Activated CD4-positive, alpha-beta T cell treated with anti-CD3 and anti-CD28 coated beads, Interleukin-2, amount 50 U/mL, for 48 hours (primary cell): ENCODE measurements around the gene LMO2.

Experiments
- DNase-seq, 2 experiments: peaks; one replicate each; pipeline ENCODE4 v3.0.0-alpha.2; 2020

Gene LMO2

DNA sequence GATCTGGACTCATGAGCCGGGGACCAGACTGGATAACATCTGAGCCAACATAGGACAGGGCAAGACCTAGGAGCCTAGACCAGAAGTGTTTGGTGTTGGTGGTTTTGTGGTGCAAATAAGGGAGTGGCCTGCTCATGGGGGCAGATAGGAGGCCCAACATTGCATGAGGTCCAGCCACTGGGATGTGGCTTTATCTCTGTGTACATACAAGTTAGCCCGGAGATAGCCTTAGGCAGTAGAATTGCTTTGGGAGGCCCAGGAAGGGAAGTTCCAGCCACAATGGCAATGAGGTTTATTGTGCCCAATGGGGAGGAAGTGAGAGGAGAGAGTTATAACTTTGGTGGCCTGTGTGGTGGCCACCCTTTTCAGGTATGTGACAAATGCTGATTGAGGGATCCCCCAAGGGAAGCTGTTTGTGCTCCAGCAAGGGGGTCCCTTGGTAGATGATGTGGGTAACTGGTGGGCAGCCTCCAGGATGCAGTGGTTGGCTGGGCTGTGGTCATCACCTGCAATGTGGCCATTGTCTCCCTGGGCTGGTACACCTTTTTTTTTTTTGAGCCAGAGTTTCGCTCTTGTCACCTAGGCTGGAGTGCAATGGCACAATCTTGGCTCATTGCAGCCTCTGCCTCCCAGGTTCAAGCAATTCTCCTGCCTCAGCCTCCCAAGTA, 6.4 kb downstream of the LMO2 start:
- no peak for DNase-seq

DNA sequence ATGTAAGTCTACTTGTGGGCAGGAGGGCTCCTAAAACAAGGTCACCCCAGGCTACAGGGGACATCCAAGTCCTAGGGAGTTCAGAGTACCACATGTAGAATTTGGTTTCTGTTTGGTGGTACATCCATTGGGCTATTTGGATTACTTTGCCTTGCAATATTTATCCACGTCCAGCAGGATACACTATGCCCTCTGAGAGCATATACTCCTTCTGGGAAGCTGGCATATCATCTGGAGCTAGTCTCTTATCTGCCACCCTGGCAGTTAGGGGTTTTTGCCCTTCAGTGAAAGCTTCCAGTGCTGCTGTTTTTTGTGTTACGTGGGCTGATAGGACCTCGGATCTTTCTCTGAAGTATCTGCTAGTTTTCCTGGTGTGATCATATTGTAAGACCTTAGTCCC, 7.3 kb downstream of the LMO2 start:
- DNase-seq: no peak

- DNase-seq: no peak
These were observed 7.8 kb downstream of the LMO2 start for GRCh38 chr11:33884035-33884434.

DNA sequence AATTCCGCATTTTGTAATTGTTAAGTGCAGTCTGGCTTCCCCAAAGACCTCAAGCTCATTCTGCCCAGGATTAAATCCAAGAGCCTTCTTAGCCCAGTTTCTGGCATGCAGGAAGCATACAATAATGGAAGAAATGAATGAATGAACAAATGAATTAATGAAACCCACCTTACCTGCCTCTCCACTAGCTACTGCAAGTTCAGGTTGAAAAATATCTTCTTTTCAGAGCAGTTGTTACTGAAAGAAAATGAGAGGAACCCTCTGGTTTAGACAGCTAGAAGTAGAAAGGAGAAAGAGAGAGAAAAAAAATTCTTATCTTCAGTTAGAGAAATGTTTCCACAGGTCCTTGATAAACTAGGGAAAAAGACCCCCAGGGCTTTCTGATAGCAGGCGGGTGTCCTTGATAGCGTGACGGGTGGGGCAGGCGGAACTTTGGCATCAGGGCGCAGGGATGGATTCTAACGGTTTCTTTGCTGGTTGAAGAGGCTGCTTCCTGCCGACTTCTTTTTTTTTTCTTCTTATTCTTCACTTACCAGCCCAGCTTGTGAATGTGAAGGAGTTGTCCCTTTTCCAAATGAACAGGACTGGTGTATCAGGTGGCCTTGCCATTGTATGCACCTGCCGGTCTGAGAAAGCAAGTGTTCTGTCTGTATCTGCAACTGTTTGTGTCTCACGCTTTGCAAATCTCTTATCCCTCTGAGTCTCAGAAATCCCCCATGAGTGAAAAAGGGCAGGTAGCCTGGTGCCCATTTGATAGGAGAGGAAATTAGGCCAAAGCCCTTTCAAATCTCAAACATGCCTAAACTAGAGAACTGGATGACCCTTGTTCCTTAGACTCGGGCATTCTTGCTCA, 10.0 kb downstream of the LMO2 start:
- DNase-seq: no peak

- DNase-seq: no peak
These were observed 10.9 kb downstream of the LMO2 start for GRCh38 chr11:33880979-33881378.

DNA sequence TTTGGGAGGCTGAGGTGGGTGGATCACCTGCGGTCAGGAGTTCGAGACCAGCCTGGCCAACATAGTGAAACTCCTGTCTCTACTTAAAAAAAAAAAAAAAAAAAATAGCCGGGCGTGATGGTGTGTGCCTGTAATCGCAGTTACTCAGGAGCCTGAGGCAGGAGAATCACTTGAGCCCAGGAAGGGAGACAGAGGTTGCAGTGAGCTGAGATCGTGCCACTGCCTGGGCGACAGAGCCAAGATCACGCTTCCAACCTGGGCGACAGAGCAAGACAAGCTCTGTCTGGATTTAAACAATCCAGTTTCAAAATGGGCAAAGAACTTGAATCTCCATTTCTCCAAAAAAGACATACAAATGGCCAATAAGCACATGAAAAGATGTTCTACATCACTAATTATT, 12.5 kb downstream of the LMO2 start:
- DNase-seq: no peak

- no peak for DNase-seq
These were observed 14.8 kb downstream of the LMO2 start for GRCh38 chr11:33877038-33877437.

DNA sequence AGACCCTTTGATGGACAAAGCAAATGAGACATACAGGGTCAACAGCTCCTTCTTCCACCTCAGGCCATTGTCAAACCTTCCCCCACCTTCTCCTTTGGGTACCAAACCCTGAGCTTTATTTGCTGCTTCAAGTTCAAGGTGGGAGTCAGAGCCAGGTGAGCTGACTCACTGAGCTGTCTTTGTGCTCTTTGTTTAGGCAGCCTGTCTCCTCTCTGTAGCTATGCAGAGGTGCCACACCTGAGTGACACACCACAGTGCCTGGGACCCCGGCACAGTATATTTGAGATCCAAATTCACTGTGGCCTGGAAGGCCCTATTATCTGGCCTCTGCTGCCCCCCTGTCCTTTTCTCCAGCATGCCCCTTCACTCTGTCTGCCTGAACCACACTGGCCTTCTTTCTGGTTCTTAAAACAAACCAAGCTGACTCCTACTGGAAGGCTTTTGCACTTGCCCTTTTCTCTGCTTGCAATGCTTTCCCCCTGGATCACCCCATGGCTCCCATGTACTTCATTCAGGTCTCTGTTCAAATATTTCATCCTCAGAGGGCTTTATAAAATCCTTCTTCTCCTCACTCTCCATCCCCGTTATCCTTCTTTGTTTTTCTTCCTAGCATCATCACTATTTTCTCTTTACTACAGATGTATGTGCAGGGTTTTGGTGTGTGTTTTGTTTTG, 16.1 kb downstream of the LMO2 start:
- no peak for DNase-seq

DNA sequence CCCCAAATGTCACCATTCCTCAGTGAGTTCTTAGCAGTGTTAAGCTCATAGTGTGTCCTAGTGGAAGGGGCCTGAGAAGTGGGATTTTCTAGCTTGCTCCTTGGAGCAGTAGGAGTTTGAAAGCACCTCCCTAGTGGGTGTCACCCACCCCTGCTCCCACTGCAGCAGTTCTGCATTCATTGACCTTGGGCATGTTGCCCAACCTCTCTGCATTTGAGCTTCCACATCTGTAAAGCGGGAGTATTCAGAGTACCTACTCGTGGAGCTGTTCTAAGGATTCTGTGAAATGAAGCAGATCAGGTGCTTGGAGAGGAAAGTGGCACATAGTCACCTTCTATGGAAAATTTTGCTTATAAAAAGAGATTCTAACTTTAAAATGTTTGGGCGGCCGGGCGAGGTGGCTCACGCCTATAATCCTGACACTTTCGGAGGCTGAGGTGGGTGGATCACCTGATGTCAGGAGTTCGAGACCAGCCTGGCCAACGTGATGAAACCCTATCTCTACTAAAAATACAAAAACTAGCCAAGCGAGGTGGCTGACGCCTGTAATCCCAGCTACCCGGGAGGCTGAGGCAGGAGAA, 16.9 kb downstream of the LMO2 start:
- DNase-seq: no peak

DNA sequence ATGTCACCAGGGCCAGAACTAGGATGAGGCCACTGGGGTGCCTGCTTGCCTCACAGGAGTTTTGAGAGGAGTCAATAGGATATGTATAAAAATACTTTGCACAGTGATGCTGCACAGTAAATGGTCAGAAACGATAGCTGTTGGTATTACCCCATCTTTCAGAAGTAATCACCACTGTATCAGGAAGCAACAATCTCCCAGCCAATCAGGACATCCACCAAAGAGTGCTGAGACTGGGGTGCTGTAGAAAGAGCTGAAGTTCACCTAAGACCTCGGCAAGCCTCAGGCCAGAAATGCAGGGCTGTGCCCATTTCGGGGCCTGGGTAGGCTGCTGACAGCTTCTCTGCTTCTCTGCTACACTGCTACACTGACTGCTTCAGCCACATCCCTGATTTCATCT, 17.4 kb downstream of the LMO2 start:
- no peak for DNase-seq

- no peak for DNase-seq
These were observed 22.1 kb downstream of the LMO2 start for GRCh38 chr11:33869481-33870422.

GRCh38 chr11:33868647-33869461, 23.0 kb downstream of the LMO2 start:
- DNase-seq: no peak

DNA sequence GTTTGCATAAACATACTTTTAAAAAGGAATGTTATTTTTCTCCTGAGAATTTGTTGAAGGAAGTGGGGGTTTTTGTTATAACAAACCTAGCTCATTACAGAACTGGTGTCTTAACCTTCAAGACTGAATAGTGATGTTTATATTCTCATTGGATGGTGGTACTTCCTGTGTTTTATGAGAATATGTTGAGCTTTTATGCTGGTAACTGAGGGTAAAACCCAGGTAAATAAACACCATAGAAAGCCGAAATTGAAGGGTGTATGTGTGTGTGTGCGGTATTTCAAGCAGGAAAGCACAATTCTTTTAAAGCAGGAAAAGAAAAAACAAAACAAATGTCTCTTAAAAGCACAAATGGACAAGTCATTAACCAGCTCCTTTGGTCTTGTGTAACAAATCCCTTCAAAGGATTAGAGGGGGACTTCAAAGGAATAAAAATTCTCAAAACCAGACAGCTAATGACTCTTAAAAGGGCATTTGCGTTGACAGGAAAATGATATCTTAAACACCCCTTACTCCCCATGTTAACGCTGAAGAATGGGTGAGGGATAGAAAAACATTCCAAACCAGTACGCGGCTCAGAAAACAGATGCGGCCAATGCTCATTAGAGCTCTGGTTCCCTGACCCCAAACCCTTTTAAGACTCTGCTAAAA, 23.8 kb downstream of the LMO2 start:
- no peak for DNase-seq

- DNase-seq: no peak
These were observed 24.3 kb downstream of the LMO2 start for GRCh38 chr11:33867561-33867960.

GRCh38 chr11:33866936-33867335, 24.9 kb downstream of the LMO2 start:
- no peak for DNase-seq

- DNase-seq: no peak
These were observed 27.4 kb downstream of the LMO2 start for GRCh38 chr11:33864479-33864878.

DNA sequence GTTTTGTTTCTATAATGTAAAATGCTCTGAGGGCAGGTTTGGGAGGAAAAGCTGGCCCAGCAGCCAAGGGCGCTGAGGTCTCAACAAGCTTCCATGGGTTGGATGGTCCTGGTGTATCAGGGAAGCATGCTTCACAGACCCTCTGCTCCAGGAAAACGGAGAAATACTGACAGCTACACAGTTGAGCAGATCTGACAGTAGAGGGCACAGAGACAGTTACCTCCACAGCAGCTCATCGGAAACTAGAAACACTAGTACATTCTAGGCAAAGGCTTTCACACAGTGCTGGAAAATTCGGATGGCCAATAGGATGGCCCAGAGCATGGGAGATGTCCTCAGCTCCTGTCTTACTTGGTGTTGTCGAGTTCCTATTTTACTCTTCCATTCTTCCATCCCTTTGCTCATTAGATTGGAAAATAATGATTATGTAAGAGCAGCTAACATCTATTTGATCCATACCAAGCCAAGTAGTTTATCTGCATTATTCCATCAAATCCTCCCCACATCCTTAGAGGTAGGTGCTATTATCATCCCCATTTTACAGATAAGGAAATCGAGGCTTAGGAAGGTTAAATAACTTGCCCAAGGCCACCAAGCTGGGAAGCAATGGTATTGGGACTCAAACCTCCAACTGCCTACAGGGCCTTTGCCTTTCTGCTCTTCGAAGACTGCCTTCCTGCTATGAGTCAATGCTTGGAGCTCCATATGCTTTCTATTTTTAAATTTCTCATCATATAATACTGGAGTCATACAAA, 28.3 kb downstream of the LMO2 start:
- no peak for DNase-seq

- DNase-seq: no peak
These were observed 29.8 kb downstream of the LMO2 start for GRCh38 chr11:33861941-33862589.

- no peak for DNase-seq
These were observed 30.5 kb downstream of the LMO2 start for GRCh38 chr11:33861386-33861785.

GRCh38 chr11:33860926-33861325, 30.9 kb downstream of the LMO2 start:
- no peak for DNase-seq
